GM11168 (cell line): Measurements from ENCODE around the gene CEP131.

Source experiments
- in situ Hi-C: fragments of 300-500 bp; cut with MboI; formaldehyde crosslinking; loops from one replicate; pipeline ENCODE4 v1.12.0; 2022; ENCODE audit warnings: low sequenced_read_pairs; ENCODE audit not compliant: unreplicated experiment

The CEP131 gene

GRCh38 chr17:81240761-81241160 is 18.0 kb upstream of the CEP131 start:
- in situ Hi-C loops: no loop called here

- in situ Hi-C loops: no loop called here
These were observed 17.2 kb upstream of the CEP131 start for GRCh38 chr17:81239714-81240555.

GRCh38 chr17:81238815-81239713 is 16.3 kb upstream of the CEP131 start, which contains the start of the genes NDUFAF8 and TEPSIN:
TSS of gene NDUFAF8 (plus strand) at chr17:81239318. CDS start at chr17:81239364, 46 bp downstream.
TSS of gene TEPSIN (minus strand) at chr17:81239055. CDS start at chr17:81239033, 22 bp downstream.
- in situ Hi-C loops: no loop called here

- in situ Hi-C loops: no loop called here
These were observed 15.7 kb upstream of the CEP131 start for GRCh38 chr17:81238490-81238814.

DNA sequence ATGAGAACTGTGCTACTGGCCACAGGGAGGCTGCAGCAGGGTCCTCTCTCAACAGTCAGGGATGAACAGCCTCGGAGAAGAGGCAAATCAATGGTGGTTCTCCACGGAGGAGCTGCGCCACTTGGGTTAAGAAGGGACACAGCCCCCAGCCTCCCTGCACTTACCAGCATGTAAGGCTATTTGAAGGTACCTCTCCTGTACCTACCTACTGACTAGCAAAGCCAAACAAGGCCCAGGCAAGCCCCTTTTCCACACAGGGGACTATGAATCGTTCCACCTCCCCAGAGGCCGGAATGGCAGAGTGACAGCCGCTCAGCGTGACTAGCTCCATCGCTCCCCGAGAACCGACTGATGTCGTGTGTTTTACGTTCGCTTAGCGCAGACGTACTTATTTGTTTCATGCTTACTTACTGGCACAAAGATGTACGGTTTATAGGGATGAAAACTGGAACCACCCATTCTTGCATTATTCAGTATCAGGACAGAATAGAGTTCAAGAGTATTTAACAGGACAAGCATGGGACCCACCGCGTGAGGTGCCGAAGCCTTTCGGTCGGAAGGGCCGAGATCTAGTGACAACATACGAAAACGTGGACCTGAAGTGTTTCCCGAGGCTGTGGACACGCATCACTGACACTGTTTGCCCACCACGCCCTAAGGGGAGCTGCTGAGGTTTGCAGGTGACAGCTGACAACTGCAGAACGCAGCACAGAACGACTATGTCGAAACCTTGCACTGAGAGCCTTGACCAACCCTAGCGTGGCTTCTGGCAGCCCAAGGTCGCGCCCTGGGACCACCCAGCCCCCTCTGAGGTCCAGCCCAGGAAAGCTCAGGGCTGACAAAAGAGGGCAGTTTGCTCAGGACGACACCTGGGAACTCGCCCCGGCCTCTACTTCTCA is 15.1 kb upstream of the CEP131 start:
- in situ Hi-C loops: no loop called here

DNA sequence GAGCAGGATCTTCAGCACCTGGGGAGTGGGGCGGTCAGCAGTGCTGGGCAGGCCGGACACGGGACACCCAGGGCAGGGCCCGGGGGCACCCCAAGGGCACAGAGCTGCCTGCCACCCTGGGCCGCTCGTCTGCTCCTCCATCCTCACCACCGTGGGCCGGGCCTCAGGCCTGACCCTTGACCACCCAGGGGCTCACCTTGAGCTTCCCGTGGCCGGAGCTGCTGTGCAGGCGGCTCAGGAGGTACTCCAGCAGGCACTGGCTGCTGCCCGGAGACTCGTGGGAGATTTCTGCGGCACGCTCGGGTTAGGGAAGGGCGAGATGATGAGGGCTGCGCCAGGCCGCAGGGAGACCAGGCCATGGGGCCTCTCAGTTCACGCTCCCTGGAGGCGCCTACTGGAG is 14.0 kb upstream of the CEP131 start:
- in situ Hi-C loops: no loop called here

DNA sequence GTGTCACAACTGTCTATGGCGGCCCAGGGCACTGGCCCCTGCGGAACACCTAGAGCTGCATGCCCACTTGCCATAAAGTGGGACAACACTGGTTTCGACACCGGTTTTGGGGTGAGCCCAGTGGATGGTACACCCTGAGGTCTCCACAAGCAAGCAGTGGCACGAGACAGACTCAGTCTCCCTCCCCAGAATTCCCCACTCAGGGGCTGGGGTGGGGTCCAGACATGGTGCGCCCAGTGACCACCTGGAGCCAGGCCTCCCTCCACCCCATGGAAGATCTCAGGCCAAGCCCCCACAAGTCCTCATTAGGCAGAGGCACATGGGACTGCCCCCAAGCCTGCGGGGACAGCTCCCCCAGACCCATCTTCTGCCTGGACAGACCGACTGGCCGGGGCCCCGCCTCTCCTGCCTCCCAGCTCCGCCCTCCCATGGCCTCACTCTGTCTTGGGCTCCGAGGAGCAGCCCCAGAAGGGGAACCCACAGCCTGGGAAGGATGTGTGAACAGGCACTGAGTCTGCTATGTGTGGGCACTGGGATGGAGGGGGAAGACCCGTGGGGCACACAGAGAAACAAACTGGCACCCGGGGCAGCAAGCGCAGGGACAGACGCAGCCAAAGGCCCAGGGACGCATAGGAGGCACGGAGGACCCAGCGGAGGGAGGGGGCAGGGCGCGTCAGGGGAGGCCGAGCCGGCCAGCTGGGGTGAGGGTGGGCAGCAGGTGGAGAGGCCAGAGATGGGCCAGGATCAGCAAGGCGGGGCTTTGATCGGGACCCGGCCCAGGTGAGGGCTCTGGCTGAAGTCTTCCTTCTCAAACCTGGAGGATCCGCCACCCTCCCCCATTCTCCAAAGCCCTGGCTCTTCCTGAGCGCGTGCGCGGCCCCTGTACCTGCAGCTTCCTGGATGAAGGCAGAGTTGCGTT is 13.3 kb upstream of the CEP131 start:
- in situ Hi-C loops: no loop called here

- in situ Hi-C loops: no loop called here
These were observed 12.4 kb upstream of the CEP131 start for GRCh38 chr17:81234940-81235821.

- in situ Hi-C loops: no loop called here
These were observed 11.7 kb upstream of the CEP131 start for GRCh38 chr17:81234506-81234855.

GRCh38 chr17:81233811-81234505 is 11.2 kb upstream of the CEP131 start:
- in situ Hi-C loops: no loop called here

GRCh38 chr17:81233316-81233715 is 10.6 kb upstream of the CEP131 start:
- in situ Hi-C loops: no loop called here

DNA sequence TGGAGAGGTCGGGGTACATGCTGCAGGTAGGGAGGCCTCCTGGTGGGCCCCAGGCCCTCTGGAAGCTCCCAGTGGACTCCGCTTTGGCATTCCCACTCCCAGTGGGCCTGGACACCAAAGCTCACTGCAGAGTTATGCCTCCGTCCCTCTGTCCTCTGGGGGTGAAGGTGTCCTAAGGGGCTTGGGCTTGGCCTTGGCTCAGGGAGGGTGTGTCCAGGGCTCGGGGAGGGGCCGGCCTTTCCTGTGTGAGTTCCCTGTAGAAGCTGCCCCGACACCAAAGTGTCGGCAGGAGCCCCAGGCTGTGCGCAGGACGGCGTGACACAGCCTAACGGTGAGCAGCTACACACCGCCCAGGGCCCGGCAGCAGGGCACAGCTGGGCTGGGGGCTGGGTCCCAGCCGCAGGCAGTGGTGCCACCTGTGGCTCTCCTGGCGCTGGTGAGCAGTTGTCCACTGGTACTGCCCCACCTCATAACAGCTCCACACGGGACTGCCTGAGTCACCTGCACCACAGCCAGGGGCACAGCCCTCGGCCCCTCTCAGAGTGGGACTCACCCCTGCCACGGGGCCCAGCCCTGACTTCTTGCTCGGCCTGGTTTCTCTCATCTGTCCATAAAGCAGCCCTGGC is 10.0 kb upstream of the CEP131 start:
- in situ Hi-C loops: no loop called here

DNA sequence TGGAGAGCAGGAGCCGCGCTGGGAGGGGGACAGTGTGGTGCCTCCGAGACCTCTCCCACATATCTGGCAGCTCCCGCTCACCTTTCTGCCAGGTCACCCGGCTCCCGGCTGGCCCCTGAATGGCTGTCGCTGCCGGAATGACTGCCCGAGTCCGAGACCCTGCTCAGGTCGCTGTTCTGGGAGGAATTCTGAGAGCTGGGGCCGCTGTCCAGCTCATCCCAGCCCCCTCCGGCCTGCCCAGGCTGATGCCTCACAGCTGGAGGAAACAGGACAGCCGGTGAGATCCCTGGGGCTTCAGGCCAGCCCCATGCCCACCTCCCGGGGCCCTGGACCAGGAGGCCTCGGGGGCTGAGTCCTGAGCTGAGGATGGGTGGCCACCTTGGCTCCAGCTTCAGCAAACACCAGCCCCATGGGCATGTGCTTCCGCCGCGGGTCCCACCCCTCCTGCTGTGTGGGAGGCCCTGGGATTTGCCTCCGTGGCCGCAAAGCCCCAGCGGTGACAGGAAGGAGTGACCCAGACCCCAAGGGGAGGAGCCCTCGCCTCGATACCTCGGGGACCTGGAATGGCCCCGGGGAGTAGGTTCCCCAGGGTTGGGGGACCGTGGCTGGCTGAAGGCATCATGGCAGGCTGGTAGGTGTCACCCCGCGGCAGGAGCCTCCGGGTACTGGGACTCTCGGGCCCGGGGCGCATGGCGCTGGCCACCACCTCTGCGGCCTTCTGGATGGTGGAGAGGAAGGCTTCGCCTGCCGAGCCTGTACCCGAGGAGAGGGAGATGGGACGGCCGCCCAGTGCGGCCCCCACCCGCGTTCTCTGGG is 9.2 kb upstream of the CEP131 start:
- in situ Hi-C loops: no loop called here

DNA sequence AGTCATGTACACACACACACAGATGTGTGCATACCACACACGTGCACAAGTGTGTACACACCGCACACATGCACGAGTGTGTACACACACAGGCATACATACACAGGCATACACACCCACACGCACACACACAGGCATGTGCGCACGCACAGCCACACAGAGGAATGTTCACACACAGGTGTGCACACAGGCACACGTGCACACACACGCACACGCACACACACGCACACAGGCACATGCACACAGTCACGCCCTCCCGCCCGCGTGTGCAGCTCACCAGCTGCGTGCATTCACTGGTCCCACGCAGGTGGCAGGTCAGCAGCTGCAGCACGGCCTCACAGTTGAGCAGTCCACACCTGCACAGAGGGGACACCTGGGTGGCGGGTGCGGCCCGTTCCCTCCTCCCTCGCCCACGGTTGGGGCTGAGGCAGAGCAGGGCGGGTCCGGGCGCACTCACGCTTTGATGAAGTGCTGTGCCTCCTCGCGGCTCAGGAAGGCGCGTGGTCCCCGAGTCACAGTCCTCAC is 8.4 kb upstream of the CEP131 start:
- in situ Hi-C loops: no loop called here

DNA sequence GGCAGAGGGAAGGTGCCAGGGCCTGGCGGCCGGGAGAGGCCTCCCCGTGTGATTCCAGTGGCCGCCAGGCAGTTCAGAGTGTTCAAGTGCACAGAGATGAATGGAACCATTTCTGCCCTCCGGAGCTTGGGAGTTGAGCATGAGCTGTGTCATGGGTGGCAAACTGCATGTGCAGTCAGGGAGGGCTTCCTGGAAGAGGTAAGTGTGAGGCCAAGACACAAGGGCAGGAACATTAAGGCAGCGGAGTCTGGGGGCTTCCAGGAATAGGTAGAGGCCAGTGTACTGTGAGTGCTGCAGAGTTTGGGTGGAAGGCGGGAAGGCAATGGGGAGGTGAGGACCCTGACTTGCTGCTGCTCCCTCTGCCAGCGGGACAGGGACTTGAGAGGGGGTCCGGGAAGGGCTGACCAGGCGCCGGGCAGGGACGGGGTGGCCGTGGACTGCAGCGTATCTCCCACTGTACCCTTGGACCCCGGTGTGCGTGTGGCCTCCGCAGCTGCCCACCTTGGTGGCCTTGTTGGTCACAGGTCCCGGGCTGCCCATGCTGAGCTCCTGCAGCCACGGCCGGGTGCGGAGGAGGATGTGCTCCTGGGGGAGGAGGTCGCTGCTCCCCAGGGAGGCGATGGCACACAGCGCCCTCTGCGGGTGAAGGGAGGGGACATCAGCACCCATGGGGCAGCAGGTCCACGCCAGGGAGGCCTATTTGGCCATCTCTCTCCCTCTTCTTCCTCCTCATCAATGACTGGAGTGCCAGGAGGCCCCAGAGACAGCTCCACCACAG is 7.5 kb upstream of the CEP131 start:
- in situ Hi-C loops: no loop called here

- in situ Hi-C loops: no loop called here
These were observed 6.8 kb upstream of the CEP131 start for GRCh38 chr17:81229666-81229920.
